T-helper 17 cell (primary cell): ENCODE measurements around the gene HCFC2. TPM values are rescaled to one million over a fixed set of nuclear protein-coding genes. Genes with fewer than 3 reads are reported as not detected.

Experiments
- ATAC-seq: fragments of 150-1000 bp; cut with Tn5 transposase; 2 replicates; pipeline ENCODE4 v1.10.0; 2021; ENCODE audit warnings: mild to moderate bottlenecking, moderate library complexity
- DNase-seq, 3 donors: peaks; one replicate each; pipeline versions ENCODE4 v3.0.0 to v3.0.0-alpha.2; 2020 to 2021
- H3K9me3 ChIP-seq: one replicate; pipeline ENCODE4 v1.7.0; 2013; ENCODE audit warnings: low read length, mild to moderate bottlenecking; ENCODE audit not compliant: control insufficient read depth, poor library complexity, severe bottlenecking
- H3K27ac Mint-ChIP-seq: one replicate; pipeline ENCODE4 v1.8.0; 2022; ENCODE audit warnings: mild to moderate bottlenecking, moderate library complexity, mixed read lengths
- H3K27me3 Mint-ChIP-seq: one replicate; pipeline ENCODE4 v1.8.0; 2022; ENCODE audit warnings: mixed read lengths
- H3K36me3 Mint-ChIP-seq: one replicate; pipeline ENCODE4 v1.8.0; 2022; ENCODE audit warnings: low read depth, mixed read lengths
- H3K4me1 Mint-ChIP-seq: one replicate; pipeline ENCODE4 v1.8.0; 2022; ENCODE audit warnings: mild to moderate bottlenecking, mixed read lengths
- H3K4me3 Mint-ChIP-seq: one replicate; pipeline ENCODE4 v1.8.0; 2022; ENCODE audit warnings: mild to moderate bottlenecking, moderate library complexity, mixed read lengths
- total RNA-seq, 4 donors: library from RNA in 2 of 4; stranded (reverse) in 2 of 4; gene quantifications; one replicate each; pipeline ENCODE4 v1.2.3 and lab custom pipeline; 2022 to 2026

The HCFC2 gene
- total RNA-seq, 2 donors from 2014 or later: 13.9 to 15.2 TPM

DNA sequence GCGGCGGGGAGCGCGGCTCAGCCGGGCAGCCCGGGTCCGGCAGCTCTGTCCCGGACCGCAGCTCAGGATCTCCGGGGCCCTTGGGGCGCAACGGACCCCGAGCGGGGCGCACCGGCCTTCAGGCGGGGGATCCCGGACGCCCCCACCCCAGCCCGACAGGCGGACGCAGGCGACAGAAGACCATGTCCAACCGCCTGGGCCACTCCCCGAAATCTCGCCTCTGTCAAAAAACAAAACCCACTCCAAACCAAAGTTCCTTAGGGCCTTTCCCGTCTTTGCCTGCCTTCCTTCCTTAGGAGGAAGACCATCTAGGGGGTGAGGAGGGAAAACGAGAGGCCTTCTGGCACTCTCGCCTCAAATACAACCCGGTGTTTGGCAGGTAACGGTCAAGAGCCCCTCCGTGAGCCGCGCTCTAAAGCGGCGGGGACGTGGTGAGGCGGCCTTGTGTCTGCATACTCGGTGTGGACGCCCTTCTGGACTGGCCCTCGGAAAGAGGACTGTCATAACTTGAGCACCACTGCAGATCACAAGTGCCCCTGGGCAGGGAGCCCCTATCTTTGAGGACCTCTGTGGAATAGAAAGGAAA lies 604 bp downstream of the HCFC2 start:
- peaks cover 8% of the 10 kb centered on the region for H3K27me3 Mint-ChIP-seq
- no peak for ATAC-seq
- H3K9me3 ChIP-seq: no peaks in the 10 kb centered on the region
- DNase-seq: no peak
- H3K36me3 Mint-ChIP-seq: peaks cover 5% of the 10 kb centered on the region
- H3K4me1 Mint-ChIP-seq: peaks cover 24% of the 10 kb centered on the region
- peak overlapping the region; percentile 94 for H3K4me3 Mint-ChIP-seq
- peak overlapping the region; percentile 45 for H3K27ac Mint-ChIP-seq

DNA sequence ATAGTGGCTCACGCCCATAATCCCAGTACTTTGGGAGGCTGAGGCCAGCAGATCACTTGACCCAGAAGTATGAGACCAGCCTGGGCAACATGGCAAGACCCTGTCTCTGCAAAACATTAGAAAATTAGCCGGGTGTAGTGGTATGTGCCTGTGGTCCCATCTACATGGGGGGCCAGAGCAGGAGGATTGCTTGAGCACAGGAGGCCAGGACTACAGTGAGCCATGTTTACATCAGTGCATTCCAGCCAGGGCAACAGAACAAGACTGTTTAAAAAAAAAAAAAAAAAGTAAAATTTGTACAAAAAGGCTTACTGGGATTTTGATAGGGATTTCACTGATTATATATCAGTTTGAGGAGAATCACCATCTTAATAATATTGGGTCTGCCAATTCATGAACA lies 7.8 kb downstream of the HCFC2 start:
- Mint-ChIP-seq H3K27ac (no peak overlapping the region), H3K27me3 (no peaks in the 10 kb centered on the region), H3K4me3 (no peak overlapping the region), H3K36me3 (peaks cover 10% of the 10 kb centered on the region), H3K4me1 (peaks cover 30% of the 10 kb centered on the region)
- DNase-seq (no peak), ATAC-seq (no peak)
- no peaks in the 10 kb centered on the region for H3K9me3 ChIP-seq

- ATAC-seq (no peak), DNase-seq (no peak)
- no peak overlapping the region for H3K4me3 Mint-ChIP-seq
- no peaks in the 10 kb centered on the region for H3K27me3 Mint-ChIP-seq
- peaks cover 13% of the 10 kb centered on the region for H3K36me3 Mint-ChIP-seq
- H3K27ac Mint-ChIP-seq: no peak overlapping the region
- no peaks in the 10 kb centered on the region for H3K9me3 ChIP-seq
- peaks cover 20% of the 10 kb centered on the region for H3K4me1 Mint-ChIP-seq
Observed at GRCh38 chr12:104073699-104074098, 9.4 kb downstream of the HCFC2 start.

DNA sequence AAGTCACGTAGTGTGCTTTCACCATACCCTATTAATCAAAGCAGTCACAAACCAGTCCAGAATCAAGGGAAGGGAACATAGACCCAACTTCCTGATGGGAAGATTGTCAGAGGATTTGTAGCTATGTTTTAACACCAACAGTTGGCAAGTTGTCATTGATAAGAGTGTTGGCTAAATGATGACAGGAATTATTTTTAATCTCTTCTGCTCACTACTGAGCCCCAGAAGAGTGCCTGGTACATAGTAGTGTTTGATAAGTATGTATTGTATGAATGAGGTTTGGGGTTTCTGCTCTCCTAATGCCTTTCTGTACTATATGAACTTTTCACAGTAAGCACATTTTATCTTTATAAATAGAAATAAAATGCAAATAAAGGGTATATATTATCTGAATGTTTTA lies 14.7 kb downstream of the HCFC2 start:
- H3K9me3 ChIP-seq: no peaks in the 10 kb centered on the region
- H3K36me3 Mint-ChIP-seq: peaks cover 14% of the 10 kb centered on the region
- no peak overlapping the region for H3K4me3 Mint-ChIP-seq
- peaks cover 21% of the 10 kb centered on the region for H3K4me1 Mint-ChIP-seq
- H3K27me3 Mint-ChIP-seq: no peaks in the 10 kb centered on the region
- no peak overlapping the region for H3K27ac Mint-ChIP-seq
- DNase-seq (no peak), ATAC-seq (no peak)

DNA sequence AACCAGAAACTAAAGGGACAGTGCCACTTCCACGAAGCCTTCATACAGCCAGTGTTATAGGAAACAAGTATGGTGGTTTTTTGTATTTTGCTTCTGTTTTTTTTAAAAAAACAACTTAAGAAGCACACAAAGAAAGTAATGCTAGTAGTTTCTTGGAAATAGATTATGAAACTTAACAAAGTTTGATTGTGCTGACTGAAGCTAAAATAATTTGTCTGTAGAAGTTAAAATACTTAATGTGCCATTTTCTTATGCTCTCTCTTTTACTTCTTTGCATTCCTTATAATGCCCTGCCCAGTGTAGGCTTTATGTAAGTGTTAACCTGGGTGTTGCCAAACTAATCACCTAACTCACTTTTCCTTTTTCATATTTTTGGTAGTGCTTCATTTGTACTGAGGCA lies 16.4 kb downstream of the HCFC2 start:
- no peak overlapping the region for H3K4me3 Mint-ChIP-seq
- H3K36me3 Mint-ChIP-seq: peaks cover 22% of the 10 kb centered on the region
- no peak overlapping the region for H3K27ac Mint-ChIP-seq
- H3K27me3 Mint-ChIP-seq: no peaks in the 10 kb centered on the region
- peaks cover 25% of the 10 kb centered on the region for H3K4me1 Mint-ChIP-seq
- DNase-seq (no peak), ATAC-seq (no peak)
- no peaks in the 10 kb centered on the region for H3K9me3 ChIP-seq

GRCh38 chr12:104083769-104084475 lies 19.6 kb downstream of the HCFC2 start:
- Mint-ChIP-seq H3K4me3 (no peak overlapping the region), H3K36me3 (peaks cover 14% of the 10 kb centered on the region), H3K27ac (peak overlapping the region; percentile 89), H3K27me3 (no peaks in the 10 kb centered on the region), H3K4me1 (peaks cover 16% of the 10 kb centered on the region)
- H3K9me3 ChIP-seq: no peaks in the 10 kb centered on the region
- DNase-seq (no peak), ATAC-seq (no peak)

GRCh38 chr12:104090685-104091084 lies 26.4 kb downstream of the HCFC2 start:
- no peak for ATAC-seq
- Mint-ChIP-seq H3K27me3 (no peaks in the 10 kb centered on the region), H3K4me3 (no peak overlapping the region), H3K4me1 (peaks cover 9% of the 10 kb centered on the region), H3K27ac (no peak overlapping the region), H3K36me3 (peaks cover 2% of the 10 kb centered on the region)
- no peak for DNase-seq
- no peaks in the 10 kb centered on the region for H3K9me3 ChIP-seq

- Mint-ChIP-seq H3K36me3 (peaks cover 2% of the 10 kb centered on the region), H3K4me3 (no peak overlapping the region), H3K4me1 (peaks cover 9% of the 10 kb centered on the region), H3K27me3 (no peaks in the 10 kb centered on the region), H3K27ac (no peak overlapping the region)
- ATAC-seq (no peak), DNase-seq (no peak)
- no peaks in the 10 kb centered on the region for H3K9me3 ChIP-seq
Observed at GRCh38 chr12:104091136-104091535, 26.8 kb downstream of the HCFC2 start.

DNA sequence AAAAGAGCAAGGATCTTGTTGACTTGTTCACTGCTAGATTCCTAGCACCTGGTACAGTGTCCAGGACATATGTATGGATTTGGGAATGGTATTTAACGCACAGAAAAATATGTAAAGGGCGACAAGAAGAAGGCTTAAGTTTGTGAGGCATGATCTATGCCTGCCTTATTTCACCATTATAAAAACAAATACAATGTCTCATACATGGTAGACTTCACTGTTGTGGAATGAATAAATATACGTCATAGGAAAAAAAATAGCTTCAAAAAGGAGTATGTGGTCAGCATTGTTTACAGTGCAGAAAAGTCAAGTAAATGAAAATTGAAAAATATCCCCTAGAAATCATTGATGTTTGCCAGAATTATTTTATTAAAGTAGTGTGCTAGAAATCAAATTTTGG lies 30.0 kb downstream of the HCFC2 start:
- peaks cover 2% of the 10 kb centered on the region for H3K36me3 Mint-ChIP-seq
- peaks cover 9% of the 10 kb centered on the region for H3K4me1 Mint-ChIP-seq
- DNase-seq: no peak
- no peak overlapping the region for H3K27ac Mint-ChIP-seq
- no peak overlapping the region for H3K4me3 Mint-ChIP-seq
- H3K9me3 ChIP-seq: no peaks in the 10 kb centered on the region
- no peaks in the 10 kb centered on the region for H3K27me3 Mint-ChIP-seq
- ATAC-seq: no peak

- no peak overlapping the region for H3K27ac Mint-ChIP-seq
- ATAC-seq (no peak), DNase-seq (no peak)
- H3K27me3 Mint-ChIP-seq: no peaks in the 10 kb centered on the region
- peaks cover 2% of the 10 kb centered on the region for H3K36me3 Mint-ChIP-seq
- H3K4me3 Mint-ChIP-seq: no peak overlapping the region
- peaks cover 9% of the 10 kb centered on the region for H3K4me1 Mint-ChIP-seq
- H3K9me3 ChIP-seq: no peaks in the 10 kb centered on the region
Observed at GRCh38 chr12:104095289-104095688, 31.0 kb downstream of the HCFC2 start.

GRCh38 chr12:104097954-104098353 lies 33.6 kb downstream of the HCFC2 start:
- Mint-ChIP-seq H3K4me1 (peaks cover 6% of the 10 kb centered on the region), H3K27ac (no peak overlapping the region), H3K36me3 (peaks cover 2% of the 10 kb centered on the region)

GRCh38 chr12:104105461-104105860 lies 41.1 kb downstream of the HCFC2 start:
- ATAC-seq (no peak), DNase-seq (no peak)
- H3K36me3 Mint-ChIP-seq: peaks cover 3% of the 10 kb centered on the region
- no peaks in the 10 kb centered on the region for H3K27me3 Mint-ChIP-seq
- no peaks in the 10 kb centered on the region for H3K9me3 ChIP-seq
- peaks cover 13% of the 10 kb centered on the region for H3K4me1 Mint-ChIP-seq
- no peak overlapping the region for H3K27ac Mint-ChIP-seq
- no peak overlapping the region for H3K4me3 Mint-ChIP-seq

More at GRCh38 chr12:104097954-104098353, 33.6 kb downstream of the HCFC2 start:
- DNase-seq (no peak), ATAC-seq (no peak)
- H3K27me3 Mint-ChIP-seq: no peaks in the 10 kb centered on the region
- no peaks in the 10 kb centered on the region for H3K9me3 ChIP-seq
- no peak overlapping the region for H3K4me3 Mint-ChIP-seq

- H3K4me3 Mint-ChIP-seq: no peak overlapping the region
- no peaks in the 10 kb centered on the region for H3K27me3 Mint-ChIP-seq
- H3K9me3 ChIP-seq: no peaks in the 10 kb centered on the region
- peak overlapping the region; percentile 27 for H3K27ac Mint-ChIP-seq
- DNase-seq: no peak
- peaks cover 3% of the 10 kb centered on the region for H3K36me3 Mint-ChIP-seq
- peaks cover 17% of the 10 kb centered on the region for H3K4me1 Mint-ChIP-seq
- ATAC-seq: no peak
Observed at GRCh38 chr12:104106965-104107364, 42.6 kb downstream of the HCFC2 start.
